Measurements from ENCODE around the gene ZBTB16. TPM values are rescaled to one million over a fixed set of nuclear protein-coding genes. Genes with fewer than 3 reads are reported as not detected.
A peak's percentile ranks its signal among the peaks of the same experiment; 100 is the strongest.

The ZBTB16 gene
- total and polyA plus RNA-seq, 2 experiments from 2014 or later: 0.29 to 1.4 TPM

GRCh38 chr11:114251815-114252337 is 192.4 kb downstream of the ZBTB16 start:
- H3K9me3 Mint-ChIP-seq: no peaks in the 10 kb centered on the region
- Histone ChIP-seq H3K36me3 (ENCODE audit: insufficient read depth) (no peaks in the 10 kb centered on the region), H3K4me3 (no peak overlapping the region), H3K4me1 (ENCODE audit: insufficient read depth) (peaks cover 15% of the 10 kb centered on the region), H2AFZ (peak overlapping the region; percentile 95), H3K4me2 (peak overlapping the region; percentile 57; the same call in 1 of the 2 replicates), H4K20me1 (replicated peaks; ENCODE audit: insufficient read depth) (no peaks in the 10 kb centered on the region), H3K27ac (ENCODE audit: low read depth) (peak overlapping the region; percentile 16; the same call in 1 of the 2 replicates), H3K9me2 (ENCODE audit: insufficient read depth) (no peaks in the 10 kb centered on the region), H3K27me3 (ENCODE audit: insufficient read depth) (no peaks in the 10 kb centered on the region), H3F3A (replicated peaks; ENCODE audit: low read depth) (no peaks in the 10 kb centered on the region), H3K79me2 (replicated peaks; ENCODE audit: insufficient read depth) (no peaks in the 10 kb centered on the region)
- DNase-seq (ENCODE audit: low spot score) (peak; percentile 74), ATAC-seq (peak; percentile 81)
- H3K4me3 Mint-ChIP-seq: no peak overlapping the region
- H3K27ac Mint-ChIP-seq: no peak overlapping the region
- no peak for TF ChIP-seq CREB1 (CRISPR knock-in tag; IDR thresholded peaks at IDR 0.05; ENCODE audit: low read depth)
- TF ChIP-seq ETS1 (IDR thresholded peaks at IDR 0.05): no peak
- no peak for TF ChIP-seq NANOG (IDR thresholded peaks at IDR 0.05; ENCODE audit: borderline replicate concordance)
- no peak for TF ChIP-seq ZNF462 (CRISPR knock-in tag; IDR thresholded peaks at IDR 0.05)
- TF ChIP-seq CTCF (conservative IDR thresholded peaks at IDR 0.05; ENCODE audit: low read depth in 2 of 2): peak; percentile 45 to 65
- peaks cover 26% of the 10 kb centered on the region for H3K4me1 Mint-ChIP-seq
- H3K27me3 Mint-ChIP-seq (ENCODE audit: insufficient read depth, low read depth, poor library complexity): peaks cover 7% of the 10 kb centered on the region
- H3K36me3 Mint-ChIP-seq (ENCODE audit: low read depth): no peaks in the 10 kb centered on the region

Data from GM23338 (cell line).